GM12874 (cell line): Measurements from ENCODE around the gene KCTD18.

Experiments used
- TF ChIP-seq, protein P1 (sequence below): IDR thresholded peaks from 2 replicates; pipeline ENCODE4 v1.5.1; 2011; ENCODE audit warnings: low read depth, mild to moderate bottlenecking, control low read depth, low read length, moderate library complexity; ENCODE audit not compliant: insufficient read depth

KCTD18 gene

DNA sequence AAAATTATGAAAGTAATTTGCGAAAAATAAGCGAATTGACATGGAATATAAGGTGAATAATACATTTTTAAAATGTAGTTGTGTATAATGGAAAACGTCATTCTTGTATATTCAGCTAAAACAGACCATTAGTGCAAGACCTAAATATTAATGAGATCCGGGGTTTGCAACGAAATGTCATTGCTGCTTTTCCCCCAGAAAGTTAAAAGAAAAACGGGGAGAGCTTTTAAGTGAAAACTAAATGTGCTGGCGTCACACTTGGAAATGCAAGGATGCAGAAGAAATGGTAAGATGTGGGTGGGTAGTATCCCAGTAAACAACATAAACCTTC is 15.6 kb upstream of the KCTD18 start:
- TF ChIP-seq, protein P1, sequence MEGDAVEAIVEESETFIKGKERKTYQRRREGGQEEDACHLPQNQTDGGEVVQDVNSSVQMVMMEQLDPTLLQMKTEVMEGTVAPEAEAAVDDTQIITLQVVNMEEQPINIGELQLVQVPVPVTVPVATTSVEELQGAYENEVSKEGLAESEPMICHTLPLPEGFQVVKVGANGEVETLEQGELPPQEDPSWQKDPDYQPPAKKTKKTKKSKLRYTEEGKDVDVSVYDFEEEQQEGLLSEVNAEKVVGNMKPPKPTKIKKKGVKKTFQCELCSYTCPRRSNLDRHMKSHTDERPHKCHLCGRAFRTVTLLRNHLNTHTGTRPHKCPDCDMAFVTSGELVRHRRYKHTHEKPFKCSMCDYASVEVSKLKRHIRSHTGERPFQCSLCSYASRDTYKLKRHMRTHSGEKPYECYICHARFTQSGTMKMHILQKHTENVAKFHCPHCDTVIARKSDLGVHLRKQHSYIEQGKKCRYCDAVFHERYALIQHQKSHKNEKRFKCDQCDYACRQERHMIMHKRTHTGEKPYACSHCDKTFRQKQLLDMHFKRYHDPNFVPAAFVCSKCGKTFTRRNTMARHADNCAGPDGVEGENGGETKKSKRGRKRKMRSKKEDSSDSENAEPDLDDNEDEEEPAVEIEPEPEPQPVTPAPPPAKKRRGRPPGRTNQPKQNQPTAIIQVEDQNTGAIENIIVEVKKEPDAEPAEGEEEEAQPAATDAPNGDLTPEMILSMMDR, result no peak

DNA sequence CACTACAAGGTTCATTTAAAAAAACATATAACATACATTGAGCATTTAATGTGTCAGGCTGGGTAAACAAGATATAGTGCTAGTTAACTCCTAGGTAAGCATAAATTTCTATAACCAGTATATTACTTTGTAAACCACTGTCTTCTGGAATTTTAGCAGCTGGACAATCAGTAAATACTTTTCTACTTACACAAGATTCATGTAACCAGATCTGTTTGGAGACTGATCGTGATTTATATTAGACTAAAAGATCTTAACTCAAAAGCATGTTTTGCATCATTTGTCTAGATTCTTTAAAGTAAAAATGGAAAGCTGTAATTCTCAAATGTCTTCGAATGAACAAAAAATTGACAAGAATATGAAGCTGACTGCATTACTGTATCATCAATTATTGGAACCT is 15.2 kb upstream of the KCTD18 start:
- TF ChIP-seq, protein P1, result no peak

DNA sequence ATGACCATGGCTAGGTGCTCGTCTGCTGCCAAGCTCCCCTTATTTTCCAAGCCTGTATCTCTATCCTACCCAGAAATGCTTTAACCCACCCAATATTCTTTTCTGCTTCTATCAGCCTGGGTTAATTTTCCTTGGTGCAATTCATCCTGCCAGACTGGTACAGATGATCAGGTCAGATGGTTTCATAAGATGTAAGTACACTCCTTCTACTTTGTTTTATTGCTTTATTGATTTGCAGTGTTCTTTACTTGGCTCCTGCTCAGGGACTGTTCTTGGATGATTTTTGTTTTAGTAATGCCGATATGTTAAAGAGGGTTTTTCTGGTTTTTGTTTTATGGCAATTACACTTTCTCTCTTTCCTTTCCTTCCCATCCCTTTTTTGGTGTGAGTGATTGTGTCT is 13.7 kb upstream of the KCTD18 start:
- TF ChIP-seq, protein P1, result no peak

DNA sequence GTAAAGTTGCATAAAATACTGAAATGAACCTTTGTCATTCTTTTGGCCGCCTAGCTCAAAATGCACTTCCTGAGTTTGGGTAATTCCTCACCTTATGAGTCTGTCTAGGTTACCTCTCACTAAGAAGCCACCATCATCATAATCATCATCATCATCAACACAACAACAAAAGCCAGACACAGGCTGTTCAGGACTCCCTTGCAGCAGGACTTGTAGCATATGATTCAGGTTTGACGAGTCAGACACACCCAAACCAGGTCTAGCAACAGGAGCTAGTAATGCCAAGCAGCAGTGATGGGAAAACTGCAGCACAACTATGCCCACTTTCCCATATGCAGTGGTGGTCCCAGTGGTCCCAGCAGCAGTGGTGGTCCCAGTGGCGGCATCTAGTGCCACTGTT is 13.3 kb upstream of the KCTD18 start:
- TF ChIP-seq, protein P1, result no peak

DNA sequence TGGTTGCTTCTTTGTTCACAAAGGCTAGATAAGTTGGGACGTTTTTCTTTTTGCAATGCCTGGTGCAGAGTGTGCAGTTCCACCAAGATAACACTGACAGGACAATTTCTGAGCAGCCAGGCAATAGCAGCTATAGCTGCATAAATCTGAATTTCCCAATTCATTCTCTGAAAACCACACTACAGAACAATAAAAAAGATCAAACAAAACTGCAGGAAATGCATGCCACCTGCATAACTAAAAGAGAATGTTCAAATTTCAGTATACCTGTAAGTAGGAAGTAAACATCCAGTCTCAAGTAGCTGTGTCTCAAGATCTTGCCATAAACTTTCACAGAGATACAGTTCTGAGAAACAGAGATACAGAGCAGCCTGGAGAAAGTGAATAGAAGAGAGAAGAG is 5.3 kb upstream of the KCTD18 start:
- TF ChIP-seq, protein P1, result no peak

DNA sequence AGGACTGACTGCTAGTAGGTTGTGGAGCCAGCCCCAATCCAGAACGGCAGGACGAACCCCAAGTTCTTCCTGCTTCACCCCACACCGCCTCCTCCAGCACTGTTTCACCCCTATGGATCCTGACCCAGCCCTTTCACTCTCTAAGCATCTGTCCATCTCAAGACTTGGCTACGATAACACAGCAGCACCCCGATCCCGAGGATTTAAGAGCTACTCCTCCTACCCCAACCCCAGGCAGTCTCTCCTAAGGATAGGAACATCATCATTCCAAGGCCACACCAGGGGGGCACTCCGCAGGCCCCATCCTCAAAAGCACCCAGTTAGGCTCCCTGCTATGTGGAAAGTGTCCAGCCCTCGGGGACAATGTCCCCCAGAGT is 645 bp downstream of the KCTD18 start:
- TF ChIP-seq, protein P1, result no peak

DNA sequence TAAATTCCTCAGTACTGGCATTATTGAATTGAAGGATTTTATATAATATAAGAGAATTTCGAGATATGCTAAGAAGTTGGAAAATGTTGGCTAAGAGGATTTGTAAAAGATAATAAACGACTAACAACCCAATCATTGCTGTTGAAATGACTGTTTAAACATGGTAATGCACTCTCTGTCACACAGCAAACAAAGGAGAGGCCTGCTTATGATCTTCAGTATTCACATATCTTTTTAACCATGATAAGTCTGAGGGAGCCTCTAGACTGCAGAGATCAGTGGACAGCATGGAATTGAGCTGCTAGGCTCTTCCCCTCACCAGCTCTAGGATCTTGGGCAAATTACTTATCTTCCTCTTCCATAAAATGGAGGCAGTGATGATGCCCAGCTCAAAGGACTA is 2.7 kb downstream of the KCTD18 start:
- TF ChIP-seq, protein P1, result no peak

DNA sequence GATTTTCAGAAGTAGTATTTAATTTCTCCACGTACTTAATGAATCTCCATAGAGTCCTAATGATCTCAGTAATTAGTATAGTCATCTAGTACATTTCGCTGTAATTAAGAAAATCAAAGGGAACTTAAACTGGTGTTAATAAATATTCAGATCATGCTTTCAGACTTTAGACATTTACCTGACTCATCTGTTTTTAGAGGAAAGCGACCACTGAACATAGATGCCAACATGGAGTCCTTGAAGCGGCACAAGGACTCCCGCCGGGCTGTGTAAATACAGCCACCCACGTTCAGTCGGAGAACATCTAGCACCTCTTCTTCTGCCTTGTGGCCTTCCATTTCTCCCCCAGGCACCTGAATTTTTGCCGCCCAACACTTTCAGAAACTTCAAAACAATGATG is 3.2 kb downstream of the KCTD18 start:
- TF ChIP-seq, protein P1, result no peak
